HepG2 (cell line): ENCODE data around the gene GAL3ST3. TPM values are rescaled to one million over a fixed set of nuclear protein-coding genes. Genes with fewer than 3 reads are reported as not detected.
A peak's percentile ranks its signal among the peaks of the same experiment; 100 is the strongest.

Source experiments
- ATAC-seq: fragments of 200-7000 bp; cut with Tn5 transposase; 3 replicates; pipeline ENCODE4 v1.9.1; 2020; ENCODE audit warnings: mild to moderate bottlenecking, moderate library complexity
- BruUV-seq: library from RNA; stranded (reverse); fragments of 400-500 nt; replicated peaks from 2 replicates; lab custom pipeline; 2021; lab: Mats Ljungman, UMichigan
- CTCF ChIA-PET: fragments of 300-600 bp; formaldehyde crosslinking; extraction: SDS; loops from one replicate; lab custom pipeline; 2021; ENCODE audit warnings: low total read pairs, inconsistent platforms, low intra/inter-chr PET ratio; lab: Yijun Ruan, JAX
- POLR2A ChIA-PET: fragments of 350-600 bp; sonication (Branson Sonifier 250); formaldehyde crosslinking; loops from one replicate; lab custom pipeline; 2020; ENCODE audit warnings: antibody characterized with exemption, inconsistent platforms; lab: Yijun Ruan, JAX
- DNase-seq: peaks from one replicate; pipeline ENCODE4 v3.0.0-alpha.2; 2015; ENCODE audit warnings: low spot score
- FAIRE-seq: peaks from 3 replicates; lab custom pipeline; 2011; peaks lifted over from hg19 to GRCh38; lab: Jason Lieb, UNC
- H2AFZ ChIP-seq: one replicate; pipeline ENCODE4 v1.6.1; 2011; ENCODE audit warnings: low read length, inconsistent platforms
- H3K27ac ChIP-seq: fragments of 300-600 bp; 3 replicates; pipeline ENCODE4 v1.8.0; 2011; ENCODE audit warnings: mixed run types, mild to moderate bottlenecking, mixed read lengths, low read length, inconsistent platforms; ENCODE audit not compliant: insufficient read depth; ENCODE audit errors: extremely low read length
- H3K27me3 ChIP-seq, 2 experiments: fragments of 200-600 bp in 1 of 2; 2 replicates in 1 of 2; 3 replicates in 1 of 2; pipeline versions ENCODE4 v1.6.0 to v1.8.0; 2011; ENCODE audit warnings: low read length in 2 of 2, mild to moderate bottlenecking in 2 of 2, moderate library complexity in 2 of 2, inconsistent platforms in 1 of 2; ENCODE audit not compliant: insufficient read depth in 2 of 2, control insufficient read depth in 1 of 2
- H3K36me3 ChIP-seq, 2 experiments: fragments of 200-600 bp in 1 of 2; replicated peaks in 1 of 2; 2 replicates in 1 of 2; 3 replicates in 1 of 2; pipeline versions ENCODE4 v1.5.1 to v1.8.0; 2011; ENCODE audit warnings: low read length in 2 of 2, inconsistent platforms in 1 of 2; ENCODE audit not compliant: insufficient read depth in 2 of 2, control insufficient read depth in 1 of 2
- H3K4me1 ChIP-seq: 2 replicates; pipeline ENCODE4 v1.5.1; 2012; ENCODE audit warnings: low read length, inconsistent platforms; ENCODE audit not compliant: insufficient read depth
- H3K4me2 ChIP-seq: 2 replicates; pipeline ENCODE4 v1.6.0; 2011; ENCODE audit warnings: low read depth, low read length, inconsistent platforms
- H3K4me3 ChIP-seq, 3 experiments: fragments of 200-600 bp in 1 of 3; sonication (generic), shearing (Covaris generic) in 1 of 3; replicated peaks in 1 of 3; 2 replicates each; pipeline ENCODE4 v1.5.1; 2011 to 2016; ENCODE audit warnings: low read length in 3 of 3, inconsistent platforms in 2 of 3, low read depth in 2 of 3, mild to moderate bottlenecking in 2 of 3, control low read depth in 1 of 3, mixed read lengths in 1 of 3; ENCODE audit not compliant: insufficient read depth in 1 of 3
- H3K79me2 ChIP-seq: one replicate; pipeline ENCODE4 v1.6.1; 2011; ENCODE audit warnings: low read length, inconsistent platforms; ENCODE audit not compliant: insufficient read depth
- H3K9ac ChIP-seq: 2 replicates; pipeline ENCODE4 v1.6.0; 2011; ENCODE audit warnings: mild to moderate bottlenecking, low read depth, low read length, inconsistent platforms; ENCODE audit not compliant: insufficient read depth
- H3K9me3 ChIP-seq: 2 replicates; pipeline ENCODE4 v1.5.1; 2012; ENCODE audit warnings: mild to moderate bottlenecking, low read length
- H4K20me1 ChIP-seq: 2 replicates; pipeline ENCODE4 v1.6.0; 2011; ENCODE audit warnings: inconsistent platforms, mild to moderate bottlenecking, low read length, moderate library complexity; ENCODE audit not compliant: insufficient read depth
- AHR ChIP-seq: IDR thresholded peaks from 2 replicates; pipeline ENCODE4 v1.6.1; 2018; ENCODE audit warnings: missing genetic modification reagents, missing compliant biosample characterization
- CEBPB ChIP-seq: IDR thresholded peaks from 2 replicates; pipeline ENCODE4 v1.6.1; 2011; ENCODE audit warnings: low read depth, low read length, improper control_type of control experiment, borderline replicate concordance
- ZFP1 ChIP-seq: IDR thresholded peaks from 2 replicates; pipeline ENCODE4 v1.6.1; 2016
- ZNF101 ChIP-seq: sonication (generic); formaldehyde crosslinking; IDR thresholded peaks from 2 replicates; pipeline ENCODE4 v1.4.0; 2020; ENCODE audit warnings: mild to moderate bottlenecking, low read depth, missing genetic modification reagents, borderline replicate concordance
- ZNF333 ChIP-seq: sonication (generic); formaldehyde crosslinking; IDR thresholded peaks from 2 replicates; pipeline ENCODE4 v1.4.0; 2020; ENCODE audit warnings: mild to moderate bottlenecking, missing genetic modification reagents, borderline replicate concordance
- WGBS: methylation state at CpG from one replicate; pipeline ENCODE4 v1.1.6; 2017; ENCODE audit warnings: low lambda C conversion rate; 5-methylcytosine and 5-hydroxymethylcytosine counted together
- in situ Hi-C: cut with HindIII; loops from 2 replicates; pipeline ENCODE4 v1.10.0; 2017; ENCODE audit warnings: low pct_unique_long_range_greater_than_20kb; ENCODE audit not compliant: extremely low pct_ligation_motif_present
- intact Hi-C: fragments of 100-400 bp; cut with micrococcal nuclease; formaldehyde crosslinking; loops from one replicate; pipeline ENCODE4 v1.10.0; 2022; ENCODE audit not compliant: unreplicated experiment
- polyA plus RNA-seq, 8 experiments: library from polyadenylated mRNA; depleted of rRNA in 3 of 8; stranded (reverse) in 7 of 8; unstranded in 1 of 8; fragments of >200 nt; fragmentation: Illumina TruSeq in 4 of 8; extraction: Trizol in 4 of 8; gene quantifications; 2 replicates each; pipeline versions ENCODE4 v1.2.1 to v1.2.3, GENCODE V29; 2011 to 2016; ENCODE audit warnings: low read depth in 4 of 8, missing spikeins in 1 of 8, mixed read lengths in 1 of 8; ENCODE audit not compliant: insufficient read depth in 1 of 8
- total RNA-seq, 5 experiments: library from RNA; depleted of rRNA; stranded (reverse); fragments of >200 nt; fragmentation: Illumina TruSeq; extraction: Trizol; gene quantifications; 2 replicates each; pipeline ENCODE4 v1.2.3, GENCODE V29; 2016; ENCODE audit warnings: low read depth in 1 of 5
- TF ChIP-seq, protein P1 (sequence below): sonication (generic); formaldehyde crosslinking; IDR thresholded peaks from 2 replicates; pipeline ENCODE4 v1.9.0; 2022; ENCODE audit warnings: missing genetic modification reagents, mild to moderate bottlenecking, borderline replicate concordance

GAL3ST3 gene
- total and polyA plus RNA-seq, 2 of the 13 experiments (the other 11 are each of a cell fraction or from before 2014, with no cell fraction given) = not detected

DNA sequence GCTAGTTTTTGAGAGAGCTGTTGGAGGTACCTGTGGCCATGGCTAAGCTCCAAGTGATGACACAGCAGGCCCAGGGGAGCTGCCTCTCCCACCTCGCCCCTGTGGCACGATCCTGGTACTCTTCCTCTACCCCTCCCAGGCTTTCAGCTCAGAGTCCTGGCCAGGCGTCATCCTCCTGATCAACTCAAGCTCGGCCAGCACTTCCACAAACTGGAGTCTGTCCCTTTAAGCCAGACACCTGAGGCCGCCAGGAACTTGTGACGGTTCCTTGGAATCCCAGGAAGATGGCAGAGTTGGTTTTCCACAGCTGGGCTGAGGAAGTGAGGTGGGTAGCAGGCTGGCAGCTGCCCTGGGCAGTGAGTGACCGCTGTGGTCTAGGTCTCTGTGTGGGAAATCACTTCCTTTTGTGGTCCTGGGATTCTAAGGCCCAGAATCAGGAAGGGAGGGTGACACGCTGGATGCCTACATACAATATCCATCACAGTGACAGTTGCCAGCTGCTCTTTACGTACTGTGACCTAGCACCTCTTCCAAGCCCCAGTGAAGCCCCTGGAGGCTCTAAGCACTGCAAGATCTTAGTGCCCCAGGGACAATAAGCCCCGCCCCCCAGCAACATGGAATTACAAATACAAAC is 40.4 kb downstream of the GAL3ST3 start:
- Histone ChIP-seq H3K4me3 (no peak overlapping the region; a peak in 1 of 6 replicates), H4K20me1 (no peaks in the 10 kb centered on the region), H3K27ac (no peak overlapping the region), H3K4me2 (peak overlapping the region; percentile 49), H3K79me2 (peaks cover 2% of the 10 kb centered on the region), H2AFZ (peak overlapping the region; percentile 69), H3K9me3 (no peaks in the 10 kb centered on the region), H3K4me1 (peaks cover 24% of the 10 kb centered on the region; the same call in 1 of the 2 replicates), H3K36me3 (peaks cover 1 to 7% of the 10 kb centered on the region in 2 experiments; a peak in 3 of 5 replicates), H3K9ac (no peak overlapping the region), H3K27me3 (peaks cover 6 to 30% of the 10 kb centered on the region in 2 experiments; a peak in 4 of 5 replicates)
- ATAC-seq = peak; percentile 10; the same call in 1 of the 3 replicates
- CTCF ChIA-PET = no interaction called here
- DNase-seq = no peak
- WGBS = 15% methylated on average over 8 of the region's 10 CpGs
- FAIRE-seq = no peak
- BruUV-seq = no TSS peak
- in situ Hi-C loops (no loop called here), intact Hi-C loops (no loop called here)
- POLR2A ChIA-PET = interaction anchor here (0.6 to 1.2 kb wide), 3 partner anchors 14 to 288 kb away, joined by 3 read pairs; partner anchors contain the start of gene RNASEH2C
- TF ChIP-seq AHR (CRISPR knock-in tag) = no peak
- TF ChIP-seq, protein P1, sequence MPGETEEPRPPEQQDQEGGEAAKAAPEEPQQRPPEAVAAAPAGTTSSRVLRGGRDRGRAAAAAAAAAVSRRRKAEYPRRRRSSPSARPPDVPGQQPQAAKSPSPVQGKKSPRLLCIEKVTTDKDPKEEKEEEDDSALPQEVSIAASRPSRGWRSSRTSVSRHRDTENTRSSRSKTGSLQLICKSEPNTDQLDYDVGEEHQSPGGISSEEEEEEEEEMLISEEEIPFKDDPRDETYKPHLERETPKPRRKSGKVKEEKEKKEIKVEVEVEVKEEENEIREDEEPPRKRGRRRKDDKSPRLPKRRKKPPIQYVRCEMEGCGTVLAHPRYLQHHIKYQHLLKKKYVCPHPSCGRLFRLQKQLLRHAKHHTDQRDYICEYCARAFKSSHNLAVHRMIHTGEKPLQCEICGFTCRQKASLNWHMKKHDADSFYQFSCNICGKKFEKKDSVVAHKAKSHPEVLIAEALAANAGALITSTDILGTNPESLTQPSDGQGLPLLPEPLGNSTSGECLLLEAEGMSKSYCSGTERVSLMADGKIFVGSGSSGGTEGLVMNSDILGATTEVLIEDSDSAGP (CRISPR knock-in tag) = peak; percentile 84
- TF ChIP-seq ZFP1 = no peak
- TF ChIP-seq CEBPB = no peak
- TF ChIP-seq ZNF101 (CRISPR knock-in tag) = no peak
- TF ChIP-seq ZNF333 (CRISPR knock-in tag) = no peak
